Keratinocyte (primary cell): ENCODE data around the gene ADIPOR1. TPM values are rescaled to one million over a fixed set of nuclear protein-coding genes. Genes with fewer than 3 reads are reported as not detected.

Source experiments
- DNase-seq: peaks from one replicate; pipeline ENCODE4 v3.0.0-alpha.2; 2011; ENCODE audit warnings: low read depth, missing footprints, low spot score
- FAIRE-seq: peaks from 2 replicates; lab custom pipeline; 2011; peaks lifted over from hg19 to GRCh38; lab: Jason Lieb, UNC
- H2AFZ ChIP-seq: 2 replicates; pipeline ENCODE4 v1.6.0; 2012; ENCODE audit warnings: low read length, control low read depth, inconsistent platforms; ENCODE audit not compliant: control insufficient read depth
- H3K27ac ChIP-seq: 2 replicates; pipeline ENCODE4 v1.5.1; 2011; ENCODE audit warnings: low read length; ENCODE audit not compliant: control insufficient read depth, insufficient read depth
- H3K27me3 ChIP-seq: 3 replicates; pipeline ENCODE4 v1.6.0; 2011; ENCODE audit warnings: low read length; ENCODE audit not compliant: control insufficient read depth, insufficient read depth; ENCODE audit errors: extremely low read depth
- H3K36me3 ChIP-seq, 2 experiments: 2 replicates in 1 of 2; 3 replicates in 1 of 2; pipeline ENCODE4 v1.5.1; 2011; ENCODE audit warnings: low read length in 2 of 2, mild to moderate bottlenecking in 1 of 2; ENCODE audit not compliant: control insufficient read depth in 2 of 2, insufficient read depth in 2 of 2; ENCODE audit errors: extremely low read depth in 1 of 2
- H3K4me1 ChIP-seq: 3 replicates; pipeline ENCODE4 v1.5.1; 2011; ENCODE audit warnings: low read length; ENCODE audit not compliant: control insufficient read depth, insufficient read depth; ENCODE audit errors: extremely low read depth
- H3K4me2 ChIP-seq: 3 replicates; pipeline ENCODE4 v1.6.0; 2011; ENCODE audit warnings: low read depth, low read length; ENCODE audit not compliant: control insufficient read depth, insufficient read depth; ENCODE audit errors: extremely low read depth
- H3K4me3 ChIP-seq, 3 experiments: fragments of 200-600 bp in 1 of 3; sonication (generic) in 1 of 3; 2 replicates in 2 of 3; 3 replicates in 1 of 3; pipeline ENCODE4 v1.5.1; 2011 to 2016; ENCODE audit warnings: low read length in 3 of 3, mild to moderate bottlenecking in 3 of 3, control low read depth in 2 of 3, inconsistent platforms in 1 of 3, low read depth in 1 of 3, mixed read lengths in 1 of 3, mixed run types in 1 of 3, moderate library complexity in 1 of 3; ENCODE audit not compliant: control insufficient read depth in 2 of 3, insufficient read depth in 2 of 3; ENCODE audit errors: extremely low read depth in 1 of 3
- H3K79me2 ChIP-seq: 2 replicates; pipeline ENCODE4 v1.6.0; 2012; ENCODE audit warnings: low read length; ENCODE audit not compliant: control insufficient read depth, insufficient read depth
- H3K9ac ChIP-seq: 3 replicates; pipeline ENCODE4 v1.6.0; 2011; ENCODE audit warnings: low read length; ENCODE audit not compliant: control insufficient read depth, insufficient read depth; ENCODE audit errors: extremely low read depth
- H3K9me1 ChIP-seq: 3 replicates; pipeline ENCODE4 v1.6.0; 2011; ENCODE audit warnings: low read length; ENCODE audit not compliant: control insufficient read depth, insufficient read depth; ENCODE audit errors: extremely low read depth
- H3K9me3 ChIP-seq: 2 replicates; pipeline ENCODE4 v1.5.1; 2012; ENCODE audit warnings: low read depth, low read length; ENCODE audit not compliant: control insufficient read depth
- H4K20me1 ChIP-seq: 3 replicates; pipeline ENCODE4 v1.6.0; 2011; ENCODE audit warnings: low read length; ENCODE audit not compliant: control insufficient read depth, insufficient read depth; ENCODE audit errors: extremely low read depth
- CTCF ChIP-seq, 3 experiments: IDR thresholded peaks in 1 of 3; conservative IDR thresholded peaks in 1 of 3; optimal IDR thresholded peaks in 1 of 3; 2 replicates in 2 of 3; 3 replicates in 1 of 3; pipeline versions ENCODE3 to v1.5.1; 2011; ENCODE audit warnings: low read length in 3 of 3, mild to moderate bottlenecking in 3 of 3, moderate library complexity in 2 of 3, control low read depth in 1 of 3, inconsistent platforms in 1 of 3; ENCODE audit not compliant: insufficient read depth in 2 of 3; ENCODE audit errors: extremely low read depth in 1 of 3
- EZH2 ChIP-seq: IDR thresholded peaks from one replicate; pipeline ENCODE4 v1.6.1; 2012; ENCODE audit warnings: inconsistent platforms, mild to moderate bottlenecking, low read length, moderate library complexity
- dilution Hi-C: fragments of 300-500 bp; cut with MboI; formaldehyde crosslinking; loops from one replicate; pipeline ENCODE4 v1.7.0; 2020; ENCODE audit warnings: low sequenced_read_pairs; ENCODE audit not compliant: extremely low pct_ligation_motif_present
- polyA plus RNA-seq, 5 experiments: library from polyadenylated mRNA; depleted of rRNA in 3 of 5; stranded (reverse) in 3 of 5; stranded (forward) in 1 of 5; unstranded in 1 of 5; fragments of >200 nt; gene quantifications; 1 replicate in 1 of 5; 2 replicates in 3 of 5; 3 replicates in 1 of 5; pipeline versions ENCODE4 v1.2.1 to v1.2.3, GENCODE V29; 2011 to 2012; ENCODE audit warnings: missing spikeins in 2 of 5, low read depth in 1 of 5, low replicate concordance in 1 of 5

ADIPOR1 gene
- polyA plus RNA-seq, 1 donor (not counting 4 experiments of a cell fraction or from before 2014, with no cell fraction given): 260 TPM

GRCh38 chr1:202953392-202953791, 4.7 kb downstream of the ADIPOR1 start:
- Histone ChIP-seq H3K36me3 (peaks cover 7 to 10% of the 10 kb centered on the region in 2 experiments), H2AFZ (no peak overlapping the region), H4K20me1 (peaks cover 4% of the 10 kb centered on the region), H3K79me2 (peaks cover 68% of the 10 kb centered on the region), H3K4me3 (peak overlapping the region in 2 of 3 experiments; percentile 45 to 61), H3K27me3 (no peaks in the 10 kb centered on the region), H3K9me3 (no peaks in the 10 kb centered on the region), H3K9ac (peak overlapping the region; percentile 51), H3K9me1 (no peaks in the 10 kb centered on the region), H3K4me2 (peak overlapping the region; percentile 90), H3K4me1 (peaks cover 57% of the 10 kb centered on the region), H3K27ac (peak overlapping the region; percentile 73)
- DNase-seq (no peak), FAIRE-seq (no peak)
- no peak for TF ChIP-seq EZH2
- TF ChIP-seq CTCF (optimal IDR thresholded peaks at IDR 0.05 in 1 of 3, IDR thresholded peaks at IDR 0.05 in 1 of 3, conservative IDR thresholded peaks at IDR 0.05 in 1 of 3; ENCODE audit: extremely low read depth in 1 of 3, insufficient read depth in 2 of 3, low read length in 3 of 3): no peak
- dilution Hi-C loops: no loop called here

GRCh38 chr1:202952818-202953217, 5.3 kb downstream of the ADIPOR1 start:
- H3K27me3 ChIP-seq: no peaks in the 10 kb centered on the region
- no peak overlapping the region for H3K9ac ChIP-seq
- peaks cover 69% of the 10 kb centered on the region for H3K79me2 ChIP-seq
- DNase-seq (peak; percentile 76), FAIRE-seq (peak; percentile 92)
- no peak for TF ChIP-seq CTCF (optimal IDR thresholded peaks at IDR 0.05 in 1 of 3, IDR thresholded peaks at IDR 0.05 in 1 of 3, conservative IDR thresholded peaks at IDR 0.05 in 1 of 3; ENCODE audit: extremely low read depth in 1 of 3, insufficient read depth in 2 of 3, low read length in 3 of 3)
- TF ChIP-seq EZH2: no peak
- H3K27ac ChIP-seq: peak overlapping the region; percentile 73
- H3K4me3 ChIP-seq: peak overlapping the region in 1 of 3 experiments; percentile 3
- peaks cover 10 to 11% of the 10 kb centered on the region in 2 experiments for H3K36me3 ChIP-seq
- H4K20me1 ChIP-seq: peaks cover 4% of the 10 kb centered on the region
- H3K4me2 ChIP-seq: peak overlapping the region; percentile 90
- peaks cover 56% of the 10 kb centered on the region for H3K4me1 ChIP-seq
- no peak overlapping the region for H2AFZ ChIP-seq
- dilution Hi-C loops: no loop called here
- no peaks in the 10 kb centered on the region for H3K9me3 ChIP-seq
- no peaks in the 10 kb centered on the region for H3K9me1 ChIP-seq
